Measurements from ENCODE around the gene GCN1.

DNA sequence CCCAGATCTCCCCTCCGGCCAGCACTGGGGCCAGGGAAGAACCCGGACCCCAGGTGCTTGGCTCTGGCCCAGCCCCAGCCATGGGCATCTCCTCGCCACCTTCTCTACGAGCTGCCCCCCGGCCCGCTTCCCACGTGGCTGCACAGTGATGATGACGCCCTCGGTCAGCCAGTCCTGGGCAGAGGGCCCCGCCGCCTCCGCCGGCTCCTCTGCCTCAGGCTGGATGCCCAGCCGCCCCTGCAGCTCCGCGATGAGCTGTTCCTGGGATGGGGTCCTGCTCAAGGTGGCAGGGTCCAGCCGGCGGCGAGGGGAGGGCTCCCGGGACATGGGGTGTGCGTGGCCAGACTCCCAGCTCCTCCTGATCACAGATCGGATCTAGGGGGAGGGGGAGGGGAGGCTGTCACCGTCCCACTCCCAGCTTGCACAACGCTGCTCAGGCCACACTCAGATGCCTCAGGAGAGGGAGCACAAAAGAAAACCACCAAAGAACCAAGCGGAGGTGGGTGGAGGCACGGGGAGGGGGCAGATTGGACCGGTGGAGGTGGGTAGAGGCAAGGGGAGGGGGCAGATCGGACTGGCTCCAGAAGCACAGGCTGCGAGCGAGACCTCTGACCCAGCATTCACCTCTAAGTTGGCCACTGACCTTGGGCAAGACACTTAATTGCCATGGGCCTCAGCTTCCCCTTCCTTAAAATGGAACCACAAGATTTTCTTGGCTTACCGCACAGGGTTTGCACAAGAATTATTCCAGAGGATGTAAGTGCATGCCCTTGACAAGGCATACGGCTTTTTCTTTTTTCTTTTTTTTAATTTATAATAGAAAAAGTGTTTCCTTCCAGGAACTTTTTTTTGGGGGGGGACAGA, 22.5 kb upstream of the GCN1 start:
- TF ChIP-seq, protein P1, sequence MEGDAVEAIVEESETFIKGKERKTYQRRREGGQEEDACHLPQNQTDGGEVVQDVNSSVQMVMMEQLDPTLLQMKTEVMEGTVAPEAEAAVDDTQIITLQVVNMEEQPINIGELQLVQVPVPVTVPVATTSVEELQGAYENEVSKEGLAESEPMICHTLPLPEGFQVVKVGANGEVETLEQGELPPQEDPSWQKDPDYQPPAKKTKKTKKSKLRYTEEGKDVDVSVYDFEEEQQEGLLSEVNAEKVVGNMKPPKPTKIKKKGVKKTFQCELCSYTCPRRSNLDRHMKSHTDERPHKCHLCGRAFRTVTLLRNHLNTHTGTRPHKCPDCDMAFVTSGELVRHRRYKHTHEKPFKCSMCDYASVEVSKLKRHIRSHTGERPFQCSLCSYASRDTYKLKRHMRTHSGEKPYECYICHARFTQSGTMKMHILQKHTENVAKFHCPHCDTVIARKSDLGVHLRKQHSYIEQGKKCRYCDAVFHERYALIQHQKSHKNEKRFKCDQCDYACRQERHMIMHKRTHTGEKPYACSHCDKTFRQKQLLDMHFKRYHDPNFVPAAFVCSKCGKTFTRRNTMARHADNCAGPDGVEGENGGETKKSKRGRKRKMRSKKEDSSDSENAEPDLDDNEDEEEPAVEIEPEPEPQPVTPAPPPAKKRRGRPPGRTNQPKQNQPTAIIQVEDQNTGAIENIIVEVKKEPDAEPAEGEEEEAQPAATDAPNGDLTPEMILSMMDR (IDR thresholded peaks at IDR 0.05), result no peak
- no peak for TF ChIP-seq POLR2A (IDR thresholded peaks at IDR 0.05)
- TF ChIP-seq POLR2AphosphoS5 (IDR thresholded peaks at IDR 0.05), result no peak
- TF ChIP-seq EP300 (IDR thresholded peaks at IDR 0.05), result no peak

All from upper lobe of left lung (tissue), 4 donors.